Suprapubic skin (tissue), 4 donors: Measurements from ENCODE around the gene LDHAL6B.

Experiments used
- CTCF ChIP-seq, 2 donors: fragments of 200-600 bp in 1 of 2; fragments of 450-650 bp in 1 of 2; sonication (generic) in 1 of 2; IDR thresholded peaks; one replicate each; pipeline ENCODE4 v1.5.1; 2016 to 2019; ENCODE audit warnings: antibody characterized with exemption in 2 of 2, mild to moderate bottlenecking in 1 of 2, moderate library complexity in 1 of 2
- EP300 ChIP-seq: sonication (generic); formaldehyde crosslinking; IDR thresholded peaks from one replicate; pipeline ENCODE4 v1.6.1; 2017; ENCODE audit warnings: antibody characterized with exemption
- POLR2A ChIP-seq, 2 donors: fragments of 450-650 bp; IDR thresholded peaks; one replicate each; pipeline ENCODE4 v1.6.1; 2017; ENCODE audit warnings: antibody characterized with exemption in 2 of 2, mild to moderate bottlenecking in 2 of 2, moderate library complexity in 2 of 2
- POLR2AphosphoS5 ChIP-seq, 3 donors: sonication (generic); formaldehyde crosslinking; IDR thresholded peaks; one replicate each; pipeline ENCODE4 v1.6.1; 2017; ENCODE audit warnings: antibody characterized with exemption in 3 of 3

DNA sequence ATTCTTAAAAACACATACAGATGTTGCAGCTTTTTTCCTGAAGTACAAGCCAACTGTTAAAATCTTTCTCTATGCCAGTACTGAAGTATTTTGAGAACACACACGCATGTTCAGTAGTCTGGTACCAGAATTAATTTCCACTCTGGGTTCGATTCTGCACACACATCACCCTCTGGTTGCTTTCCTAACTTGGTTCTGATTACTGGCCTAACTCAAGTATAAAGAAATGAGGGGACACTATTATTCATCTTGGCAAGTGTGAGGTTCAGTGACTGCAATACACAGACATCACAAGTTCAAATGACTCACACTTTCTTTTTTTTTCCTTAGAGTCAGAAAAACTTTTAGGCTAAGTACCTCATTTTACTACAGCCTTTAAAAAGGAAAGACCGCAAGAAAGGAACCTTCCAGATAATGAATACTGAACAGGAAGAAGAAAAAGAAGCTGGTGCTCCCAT lies 37.4 kb upstream of the LDHAL6B start:
- TF ChIP-seq CTCF (IDR thresholded peaks at IDR 0.05) (no peak), EP300 (no peak), POLR2A (IDR thresholded peaks at IDR 0.05) (no peak), POLR2AphosphoS5 (IDR thresholded peaks at IDR 0.05) (no peak)
